ENCODE measurements around the gene ZMYND11.

DNA sequence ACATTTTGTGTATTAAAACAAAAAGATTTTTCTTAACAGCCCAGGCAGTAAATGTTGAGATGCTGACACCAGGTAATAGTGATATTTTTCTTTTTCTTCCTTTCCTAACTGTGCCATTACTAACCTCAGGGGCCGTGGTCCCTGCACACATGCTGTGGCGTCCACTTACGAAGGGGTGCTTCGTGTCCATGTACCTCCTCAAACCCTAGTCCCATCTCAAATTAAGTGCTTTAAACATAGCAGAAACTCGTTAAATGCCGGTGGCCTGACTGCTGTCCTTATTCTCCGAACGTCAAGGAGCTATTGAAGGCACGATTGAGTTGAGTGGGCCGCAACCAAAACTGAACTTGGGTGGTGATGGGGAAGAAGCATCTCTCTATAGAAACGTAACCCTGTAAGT, 132.4 kb downstream of the ZMYND11 start:
- TF ChIP-seq POLR2A (IDR thresholded peaks at IDR 0.05; ENCODE audit: low read depth, low read length): no peak
- TF ChIP-seq POLR2AphosphoS5 (IDR thresholded peaks at IDR 0.05; ENCODE audit: low read depth, low read length): no peak
- TF ChIP-seq TAF1 (IDR thresholded peaks at IDR 0.05; ENCODE audit: borderline replicate concordance, low read depth, low read length): no peak

Data from GM12892 (cell line).